HG03095 (cell line): Measurements from ENCODE around the gene BPHL.
"Not testable (repeated sequence)": the region's sequence is repeated elsewhere in the genome, so short reads cannot be mapped to it uniquely, and the experiment has no call there.

Source experiments
- ATAC-seq: cut with Tn5 transposase; IDR thresholded peaks from one replicate; pipeline ENCODE4 v1.9.1; 2021; ENCODE audit warnings: moderate library complexity; ENCODE audit not compliant: unreplicated experiment

Gene BPHL

GRCh38 chr6:3118353-3119039 lies at the start of gene BPHL:
Gene BPHL, plus strand, starts transcription at chr6:3118711. Its CDS starts 30 bp downstream, at chr6:3118741.
- peak; percentile 82 for ATAC-seq

GRCh38 chr6:3071568-3071967 lies 46.9 kb upstream of the BPHL start:
- ATAC-seq: no peak

- ATAC-seq: no peak
Observed at GRCh38 chr6:3072798-3073197, 45.7 kb upstream of the BPHL start.

DNA sequence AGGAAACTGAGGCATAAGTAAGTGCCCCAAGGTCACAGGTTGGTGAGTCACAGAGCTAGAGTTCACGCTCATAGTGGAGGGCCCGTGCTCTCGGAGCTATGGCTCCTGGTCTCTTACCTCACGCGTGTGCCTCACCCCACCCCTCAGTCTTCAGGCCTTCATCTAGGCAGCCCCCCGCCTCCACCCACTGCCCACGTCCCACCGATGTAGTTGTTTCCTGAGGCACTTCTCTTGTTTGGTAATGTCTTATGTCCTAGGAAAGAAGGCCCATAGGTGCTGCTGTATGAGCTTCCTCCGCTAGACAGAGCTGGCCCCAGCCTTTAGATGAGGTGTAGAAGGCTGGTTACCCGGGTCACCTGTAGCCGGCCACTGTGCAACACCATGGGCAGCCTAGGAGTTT lies 45.1 kb upstream of the BPHL start:
- ATAC-seq: no peak

- no peak for ATAC-seq
Observed at GRCh38 chr6:3075772-3076113, 42.8 kb upstream of the BPHL start.

DNA sequence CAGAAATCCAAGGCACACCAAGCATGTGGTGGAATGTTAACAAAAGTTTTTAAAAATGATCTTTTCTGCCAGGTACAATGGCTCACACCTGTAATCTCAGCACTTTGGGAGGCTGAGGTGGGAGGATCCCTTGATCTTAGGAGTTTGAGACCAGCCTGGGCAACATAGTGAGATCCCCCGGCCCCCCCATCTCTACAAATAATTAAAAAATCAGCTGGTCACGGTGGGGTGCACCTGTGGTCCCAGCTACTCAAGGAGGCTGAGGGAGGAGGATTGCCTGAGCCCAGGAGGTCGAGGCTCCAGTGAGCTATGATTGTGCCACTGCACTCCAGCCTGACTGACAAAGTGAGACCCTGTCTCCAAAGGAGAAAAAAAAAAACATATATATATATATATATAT lies 42.2 kb upstream of the BPHL start:
- ATAC-seq: no peak

DNA sequence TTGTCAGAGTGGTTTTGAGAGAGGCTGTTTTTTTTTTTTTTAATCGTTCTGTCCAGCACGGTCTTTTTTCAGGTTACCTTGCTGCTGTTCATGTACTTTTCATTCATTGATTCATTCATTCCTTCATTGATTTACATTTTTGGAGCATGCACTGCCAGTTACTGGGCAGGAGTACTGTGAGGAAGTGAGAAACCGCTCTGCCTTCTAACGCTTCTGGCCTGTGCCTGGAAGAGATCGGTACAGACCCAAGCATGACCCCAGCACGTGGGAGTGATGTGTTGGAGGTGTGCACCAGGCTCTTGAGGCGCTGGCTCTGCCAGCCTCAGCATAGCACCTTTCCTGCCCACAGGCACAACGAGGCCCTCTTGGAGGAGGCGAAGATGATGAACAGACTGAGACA lies 41.1 kb upstream of the BPHL start:
- no peak for ATAC-seq

GRCh38 chr6:3078952-3079351 lies 39.6 kb upstream of the BPHL start:
- not testable (repeated sequence) for ATAC-seq

DNA sequence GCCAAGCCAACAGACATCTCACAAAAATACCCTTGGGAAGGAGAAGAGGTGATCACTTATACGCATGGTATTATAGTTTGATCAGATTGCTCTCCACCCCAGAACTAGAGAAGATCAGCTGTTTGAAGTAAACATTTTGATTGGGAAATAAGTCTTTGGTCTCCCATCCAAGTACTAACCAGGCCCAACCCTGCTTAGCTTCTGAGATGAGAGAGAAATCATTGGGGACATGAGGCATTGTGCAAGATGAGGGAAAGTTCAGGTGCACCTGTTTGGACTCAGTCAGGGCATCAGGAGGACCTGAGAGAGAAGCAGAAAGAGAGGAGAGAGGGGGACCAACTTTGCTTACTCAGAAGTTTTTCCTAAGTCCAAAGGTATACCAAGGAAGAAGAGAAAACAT lies 38.8 kb upstream of the BPHL start:
- ATAC-seq: no peak

GRCh38 chr6:3081960-3082359 lies 36.6 kb upstream of the BPHL start:
- no peak for ATAC-seq

GRCh38 chr6:3085074-3085473 lies 33.4 kb upstream of the BPHL start:
- no peak for ATAC-seq

DNA sequence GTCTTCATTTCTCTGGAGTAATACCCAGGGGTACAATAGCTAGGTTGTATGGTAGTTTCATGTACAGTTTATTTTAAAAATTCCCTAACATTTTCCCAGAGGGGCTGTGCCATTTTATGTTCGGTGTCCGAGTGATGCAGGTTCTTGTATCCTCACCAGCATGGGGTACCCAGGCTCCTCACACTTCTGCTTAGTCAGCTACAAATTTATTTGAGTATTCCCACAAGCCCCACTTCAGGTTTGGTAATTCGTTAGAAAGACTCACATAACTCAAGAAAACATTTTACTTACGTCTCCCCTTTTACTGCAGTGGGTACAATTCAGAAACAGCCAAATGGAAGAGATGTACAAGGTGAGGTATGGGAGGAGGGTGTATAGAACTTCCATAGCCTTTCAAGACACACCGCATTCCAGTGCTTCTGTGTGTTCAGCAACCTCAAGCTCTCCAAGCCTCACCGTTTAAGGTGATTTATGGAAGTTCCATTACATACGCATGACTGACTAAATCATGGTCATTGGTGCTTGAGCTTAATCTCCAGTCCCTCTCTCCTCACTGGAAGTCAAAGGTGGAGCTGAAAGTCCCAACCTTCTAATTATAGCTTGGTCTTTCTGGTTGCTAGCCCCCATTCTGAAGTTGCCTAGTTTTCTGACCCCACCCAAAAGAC lies 32.1 kb upstream of the BPHL start:
- ATAC-seq: no peak

GRCh38 chr6:3088446-3088845 lies 30.1 kb upstream of the BPHL start:
- no peak for ATAC-seq

DNA sequence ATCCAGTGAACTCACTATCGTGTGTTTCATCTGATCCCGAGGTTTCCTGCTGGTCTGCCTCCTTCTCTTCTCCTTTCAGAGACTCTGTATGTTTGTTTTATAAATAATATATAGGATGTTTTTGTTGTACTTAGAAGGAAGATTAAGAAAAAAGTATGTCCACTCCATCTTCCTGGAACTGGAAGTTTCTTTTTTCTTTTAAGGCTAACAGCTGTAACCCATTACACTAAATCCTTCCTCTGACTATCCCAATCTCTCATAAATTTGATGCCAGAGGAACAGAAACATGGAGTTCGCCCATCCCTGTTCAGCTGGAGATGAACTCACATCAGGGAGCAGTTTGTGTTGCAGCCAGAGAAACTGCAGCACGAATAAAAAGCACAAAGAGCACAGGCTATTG lies 29.5 kb upstream of the BPHL start:
- no peak for ATAC-seq

DNA sequence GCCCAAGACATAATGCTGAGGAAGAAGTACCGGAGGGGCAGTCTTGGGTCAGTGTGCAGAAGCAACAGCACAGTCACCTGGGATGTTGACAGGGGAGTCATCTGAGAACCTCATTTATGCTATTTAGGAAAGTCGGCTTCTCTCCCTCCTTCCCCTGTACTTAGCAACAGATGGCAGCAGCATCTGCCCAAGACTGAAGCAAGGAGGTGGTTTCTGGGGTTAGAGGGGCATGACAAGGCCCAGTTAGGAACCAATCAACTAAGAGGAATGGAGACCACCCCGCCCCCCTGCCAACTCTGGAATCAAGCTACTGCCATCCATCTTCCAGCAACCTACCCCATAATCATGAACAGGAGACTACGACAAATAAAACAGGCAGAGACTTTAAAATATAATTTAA lies 28.5 kb upstream of the BPHL start:
- ATAC-seq: no peak

DNA sequence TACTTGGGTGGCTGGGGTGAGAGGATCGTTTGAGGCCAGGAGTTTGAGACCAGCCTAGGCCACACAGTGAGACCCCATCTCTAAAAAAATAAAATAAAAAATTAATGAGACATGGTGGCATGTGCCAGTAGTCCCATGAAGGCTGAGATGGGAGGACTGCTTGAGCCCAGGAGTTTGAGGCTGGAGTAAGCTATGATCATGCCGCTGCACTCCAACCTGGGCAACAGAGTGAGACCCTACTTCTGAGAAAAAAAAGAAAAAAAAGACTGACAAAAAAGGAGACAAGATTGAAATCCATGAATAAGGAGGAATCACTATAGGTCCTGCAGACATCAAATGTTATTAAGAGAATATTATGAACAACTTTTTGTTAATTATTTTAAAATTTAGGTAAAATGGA lies 23.7 kb upstream of the BPHL start:
- ATAC-seq: no peak

- ATAC-seq: no peak
Observed at GRCh38 chr6:3102875-3103274, 15.6 kb upstream of the BPHL start.

GRCh38 chr6:3108746-3109414 lies 9.6 kb upstream of the BPHL start:
- no peak for ATAC-seq

DNA sequence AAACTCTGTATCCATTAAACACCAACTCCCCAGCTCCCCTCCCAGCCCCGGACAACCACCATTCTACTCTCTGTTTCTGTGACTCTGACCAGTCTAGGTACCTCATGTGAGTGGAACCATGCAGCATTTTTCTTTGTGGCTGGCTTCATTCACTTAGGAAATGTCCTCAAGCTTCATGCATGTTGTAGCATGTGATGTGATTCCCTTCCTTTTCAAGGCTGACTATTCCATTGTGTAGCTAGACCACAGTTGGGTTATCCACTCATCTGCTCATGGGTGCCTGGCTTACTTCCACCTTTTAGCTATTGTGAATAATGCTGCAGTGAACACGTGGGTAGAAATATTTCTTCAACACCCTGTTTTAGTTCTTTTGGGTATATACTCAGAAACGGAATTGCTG lies 8.8 kb upstream of the BPHL start:
- ATAC-seq: no peak

DNA sequence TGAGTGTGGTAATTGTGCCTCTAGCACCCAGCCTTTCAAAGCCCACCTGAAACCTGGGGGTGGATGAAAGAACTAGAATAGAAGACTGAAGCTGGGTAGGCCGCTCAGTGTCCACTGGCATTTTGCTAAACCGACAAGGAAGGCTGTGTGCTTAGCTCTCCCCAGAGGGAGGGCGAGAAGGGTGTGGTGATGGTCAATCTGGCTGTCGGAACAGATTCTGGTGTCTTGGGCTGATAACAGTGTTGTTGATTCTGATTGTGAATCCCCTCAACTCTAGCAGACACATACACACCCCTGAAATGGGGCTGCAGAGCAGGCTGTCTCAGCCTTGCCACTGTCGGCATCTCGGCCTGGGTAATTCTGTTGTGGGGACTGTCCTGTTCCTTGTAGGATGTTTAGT lies 4.1 kb upstream of the BPHL start:
- no peak for ATAC-seq

DNA sequence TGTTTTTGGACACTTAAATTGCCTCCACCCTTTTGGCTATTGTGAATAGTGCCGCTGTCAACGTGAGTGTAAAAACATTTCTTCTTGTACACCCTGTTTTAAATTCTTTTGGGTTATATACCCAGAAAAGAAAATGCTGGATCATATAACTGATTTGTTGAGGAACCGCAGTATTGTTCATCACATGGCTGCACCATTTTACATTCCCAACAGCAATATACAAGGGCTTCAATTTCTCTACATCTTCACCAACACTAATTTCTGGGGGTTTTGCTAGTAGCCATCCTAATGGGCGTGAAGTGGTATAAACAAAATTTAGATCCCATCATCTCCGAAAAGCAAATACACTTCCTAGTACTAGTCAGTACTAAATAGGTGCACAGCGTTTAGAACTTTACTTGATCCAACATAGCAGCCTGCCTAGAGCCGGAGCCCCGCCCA lies 579 bp upstream of the BPHL start:
- ATAC-seq: no peak

- ATAC-seq: peak; percentile 33
Observed at GRCh38 chr6:3119040-3119723, 671 bp downstream of the BPHL start.
